ENCODE data around the gene FOXA2. TPM values are rescaled to one million over a fixed set of nuclear protein-coding genes. Genes with fewer than 3 reads are reported as not detected.

Gene FOXA2
- total RNA-seq, 1 donor from 2014 or later: not detected

- DNase-seq (ENCODE audit: low spot score in 2 of 2, unreplicated experiment in 2 of 2): no peak
- no peak overlapping the region for H3K27ac Mint-ChIP-seq
- H3K4me3 Mint-ChIP-seq: no peak overlapping the region
Measured at GRCh38 chr20:22535483-22535882, 48.9 kb downstream of the FOXA2 start.

GRCh38 chr20:22533823-22534751 lies 50.3 kb downstream of the FOXA2 start:
- H3K9me3 Mint-ChIP-seq: peaks cover 9% of the 10 kb centered on the region
- no peak overlapping the region for H3K27ac Mint-ChIP-seq
- no peak for DNase-seq (ENCODE audit: low spot score in 2 of 2, unreplicated experiment in 2 of 2)
- H3K4me3 Mint-ChIP-seq: no peak overlapping the region
- H3K4me1 Mint-ChIP-seq: no peaks in the 10 kb centered on the region
- peaks cover 55% of the 10 kb centered on the region for H3K27me3 Mint-ChIP-seq (ENCODE audit: low read depth)
- no peak for TF ChIP-seq CTCF (IDR thresholded peaks at IDR 0.05; ENCODE audit: unreplicated experiment)
- no peaks in the 10 kb centered on the region for H3K36me3 Mint-ChIP-seq

More at GRCh38 chr20:22535483-22535882, 48.9 kb downstream of the FOXA2 start:
- no peak for TF ChIP-seq CTCF (IDR thresholded peaks at IDR 0.05; ENCODE audit: unreplicated experiment)
- Mint-ChIP-seq H3K9me3 (peaks cover 11% of the 10 kb centered on the region), H3K27me3 (ENCODE audit: low read depth) (peaks cover 55% of the 10 kb centered on the region), H3K4me1 (no peaks in the 10 kb centered on the region), H3K36me3 (no peaks in the 10 kb centered on the region)

DNA sequence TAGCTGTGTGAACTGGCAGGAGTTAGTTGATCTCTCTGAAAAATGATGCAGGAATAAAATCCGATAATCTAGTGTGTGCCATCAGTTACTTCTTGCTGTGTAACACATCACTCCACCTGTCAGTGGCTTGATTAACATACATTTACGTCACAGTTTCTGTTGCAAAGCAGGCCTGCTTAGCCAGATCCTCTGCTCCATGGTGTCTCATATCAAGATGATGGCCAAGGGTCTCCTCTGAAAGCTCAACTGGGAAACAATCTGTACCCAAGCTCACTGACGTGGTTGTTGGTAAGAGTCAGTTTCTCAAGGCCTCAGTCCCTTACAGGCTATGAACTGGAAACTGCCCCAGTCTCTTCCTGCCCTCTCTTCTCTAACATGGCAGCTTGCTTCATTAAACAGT lies 51.8 kb downstream of the FOXA2 start:
- TF ChIP-seq CTCF (IDR thresholded peaks at IDR 0.05; ENCODE audit: unreplicated experiment): no peak
- H3K27me3 Mint-ChIP-seq (ENCODE audit: low read depth): peaks cover 50% of the 10 kb centered on the region
- no peaks in the 10 kb centered on the region for H3K36me3 Mint-ChIP-seq
- no peaks in the 10 kb centered on the region for H3K4me1 Mint-ChIP-seq
- peaks cover 2% of the 10 kb centered on the region for H3K9me3 Mint-ChIP-seq
- H3K27ac Mint-ChIP-seq: no peak overlapping the region
- no peak overlapping the region for H3K4me3 Mint-ChIP-seq
- DNase-seq (ENCODE audit: low spot score in 2 of 2, unreplicated experiment in 2 of 2): no peak

DNA sequence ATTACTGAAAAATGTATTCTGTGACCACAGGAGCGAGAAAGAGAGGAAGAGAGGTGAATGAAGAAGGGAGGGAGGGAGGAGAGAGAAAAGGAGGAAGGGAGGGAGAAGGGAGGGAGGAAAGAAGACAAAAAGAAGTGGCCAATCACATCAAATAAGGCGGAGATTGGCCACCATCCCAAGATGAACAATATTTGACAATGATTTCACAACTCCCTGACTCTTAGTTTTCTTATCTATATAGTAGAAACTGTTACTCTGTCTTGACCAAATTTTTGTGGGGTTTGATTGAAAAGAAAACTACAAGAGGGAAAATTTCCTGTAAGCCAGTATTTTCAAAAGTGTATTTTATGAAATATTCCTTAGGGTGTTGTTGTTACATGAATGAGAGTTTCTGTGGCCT lies 52.6 kb downstream of the FOXA2 start:
- Mint-ChIP-seq H3K4me1 (no peaks in the 10 kb centered on the region), H3K4me3 (no peak overlapping the region), H3K9me3 (no peaks in the 10 kb centered on the region), H3K27ac (no peak overlapping the region), H3K27me3 (ENCODE audit: low read depth) (peaks cover 45% of the 10 kb centered on the region), H3K36me3 (no peaks in the 10 kb centered on the region)
- no peak for DNase-seq (ENCODE audit: low spot score in 2 of 2, unreplicated experiment in 2 of 2)
- TF ChIP-seq CTCF (IDR thresholded peaks at IDR 0.05; ENCODE audit: unreplicated experiment): no peak

GRCh38 chr20:22531056-22531615 lies 53.2 kb downstream of the FOXA2 start:
- no peak for DNase-seq (ENCODE audit: low spot score in 2 of 2, unreplicated experiment in 2 of 2)
- no peak overlapping the region for H3K4me3 Mint-ChIP-seq
- H3K27ac Mint-ChIP-seq: no peak overlapping the region
- H3K4me1 Mint-ChIP-seq: no peaks in the 10 kb centered on the region
- no peak for TF ChIP-seq CTCF (IDR thresholded peaks at IDR 0.05; ENCODE audit: unreplicated experiment)
- H3K36me3 Mint-ChIP-seq: no peaks in the 10 kb centered on the region
- peaks cover 46% of the 10 kb centered on the region for H3K27me3 Mint-ChIP-seq (ENCODE audit: low read depth)
- no peaks in the 10 kb centered on the region for H3K9me3 Mint-ChIP-seq

Measured in mesothelial cell of epicardium (in vitro differentiated cells).